SH-SY5Y (cell line): ENCODE data around the gene LAPTM4A.

Source experiments
- GATA2 ChIP-seq: IDR thresholded peaks from 2 replicates; pipeline ENCODE4 v1.6.1; 2011; ENCODE audit warnings: mild to moderate bottlenecking, low read depth, low read length
- GATA3 ChIP-seq: IDR thresholded peaks from 2 replicates; pipeline ENCODE4 v1.6.1; 2011; ENCODE audit warnings: low read depth, mild to moderate bottlenecking, low read length, moderate library complexity

- TF ChIP-seq GATA3, result peak; percentile 53; the same call in 1 of the 2 replicates
- TF ChIP-seq GATA2, result peak; percentile 81
These were observed 40.0 kb downstream of the LAPTM4A start for GRCh38 chr2:20011276-20012031.
